Testis (tissue), 3 donors: ENCODE data around the gene BDKRB1. TPM values are rescaled to one million over a fixed set of nuclear protein-coding genes. Genes with fewer than 3 reads are reported as not detected.

Experiments used
- DNase-seq: peaks from one replicate; pipeline ENCODE4 v3.0.0-alpha.2; 2019
- H3K27ac ChIP-seq, 2 donors: fragments of 200-600 bp; sonication (generic); one replicate each; pipeline ENCODE4 v1.5.1; 2019
- H3K27me3 ChIP-seq: fragments of 200-600 bp; sonication (generic); one replicate; pipeline ENCODE4 v1.5.1; 2019
- H3K36me3 ChIP-seq: fragments of 200-600 bp; sonication (generic); one replicate; pipeline ENCODE4 v1.5.1; 2017; ENCODE audit warnings: low read depth; ENCODE audit errors: missing control alignments
- H3K4me1 ChIP-seq: fragments of 200-600 bp; sonication (generic); one replicate; pipeline ENCODE4 v1.5.1; 2019
- H3K4me3 ChIP-seq, 2 donors: fragments of 200-600 bp; sonication (generic); one replicate each; pipeline ENCODE4 v1.5.1; 2017 to 2019
- H3K9me3 ChIP-seq: fragments of 200-600 bp; sonication (generic); one replicate; pipeline ENCODE4 v1.5.1; 2017
- POLR2A ChIP-seq: fragments of 450-650 bp; IDR thresholded peaks from one replicate; pipeline ENCODE4 v1.6.1; 2017; ENCODE audit warnings: antibody characterized with exemption, mild to moderate bottlenecking, moderate library complexity
- WGBS, 2 donors: methylation state at CpG; one replicate each; pipeline ENCODE4 v1.1.5; 2018; 5-methylcytosine and 5-hydroxymethylcytosine counted together
- intact Hi-C: fragments of 100-400 bp; cut with DNase I; formaldehyde crosslinking; loops from one replicate; pipeline ENCODE4 v1.15.1; 2023; ENCODE audit warnings: low total_unique reads
- polyA plus RNA-seq: library from polyadenylated mRNA; stranded (reverse); fragments of 350-450 nt; fragmentation: Illumina TruSeq; extraction: RNeasy Lipid Tissue Mini Kit (QIAGEN cat#74804); gene quantifications from one replicate; pipeline ENCODE4 v1.2.3, GENCODE V29; 2014; ENCODE audit warnings: low read depth, low replicate concordance; ENCODE audit not compliant: insufficient read depth
- total RNA-seq, 2 donors: library from RNA; depleted of rRNA; stranded (reverse); fragments of >200 nt; gene quantifications; one replicate each; pipeline ENCODE4 v1.2.3, GENCODE V29; 2016
- TF ChIP-seq, protein P1 (sequence below), 3 experiments: fragments of 450-650 bp in 2 of 3; fragments of 200-600 bp in 1 of 3; sonication (generic) in 1 of 3; IDR thresholded peaks; one replicate each; pipeline ENCODE4 v1.5.1; 2016 to 2019; ENCODE audit warnings: antibody characterized with exemption in 3 of 3, mild to moderate bottlenecking in 2 of 3, moderate library complexity in 1 of 3

BDKRB1 gene
- total and polyA plus RNA-seq, 3 donors from 2014 or later = 3.3 to 4.9 (median 3.4) TPM

DNA sequence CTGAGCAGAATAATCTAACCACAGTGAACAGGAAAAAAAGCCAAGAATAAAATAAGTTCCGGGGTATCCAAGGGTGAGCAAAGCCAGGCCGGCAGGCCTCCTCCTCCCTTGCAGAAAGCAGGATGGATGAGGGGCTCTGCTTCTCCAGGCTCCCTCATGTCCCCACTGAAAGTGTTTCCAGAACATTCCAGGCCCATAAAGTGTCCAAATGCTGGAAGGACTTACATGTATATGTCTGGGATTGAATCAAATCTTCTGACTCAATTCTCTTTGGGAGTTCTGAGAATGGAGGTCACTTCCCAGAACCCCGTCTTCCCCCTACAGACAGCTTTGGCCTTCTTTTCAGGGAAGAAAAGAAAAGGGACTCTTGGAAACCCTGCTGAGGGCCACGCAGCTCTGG lies 25.0 kb upstream of the BDKRB1 start:
- Histone ChIP-seq H3K36me3 (no peaks in the 10 kb centered on the region), H3K27ac (no peak overlapping the region), H3K27me3 (no peaks in the 10 kb centered on the region), H3K9me3 (no peaks in the 10 kb centered on the region), H3K4me1 (no peaks in the 10 kb centered on the region), H3K4me3 (no peak overlapping the region)
- DNase-seq = no peak
- WGBS, 2 donors = 69 to 70% methylated on average over 4 of the region's 4 CpGs
- TF ChIP-seq, protein P1, sequence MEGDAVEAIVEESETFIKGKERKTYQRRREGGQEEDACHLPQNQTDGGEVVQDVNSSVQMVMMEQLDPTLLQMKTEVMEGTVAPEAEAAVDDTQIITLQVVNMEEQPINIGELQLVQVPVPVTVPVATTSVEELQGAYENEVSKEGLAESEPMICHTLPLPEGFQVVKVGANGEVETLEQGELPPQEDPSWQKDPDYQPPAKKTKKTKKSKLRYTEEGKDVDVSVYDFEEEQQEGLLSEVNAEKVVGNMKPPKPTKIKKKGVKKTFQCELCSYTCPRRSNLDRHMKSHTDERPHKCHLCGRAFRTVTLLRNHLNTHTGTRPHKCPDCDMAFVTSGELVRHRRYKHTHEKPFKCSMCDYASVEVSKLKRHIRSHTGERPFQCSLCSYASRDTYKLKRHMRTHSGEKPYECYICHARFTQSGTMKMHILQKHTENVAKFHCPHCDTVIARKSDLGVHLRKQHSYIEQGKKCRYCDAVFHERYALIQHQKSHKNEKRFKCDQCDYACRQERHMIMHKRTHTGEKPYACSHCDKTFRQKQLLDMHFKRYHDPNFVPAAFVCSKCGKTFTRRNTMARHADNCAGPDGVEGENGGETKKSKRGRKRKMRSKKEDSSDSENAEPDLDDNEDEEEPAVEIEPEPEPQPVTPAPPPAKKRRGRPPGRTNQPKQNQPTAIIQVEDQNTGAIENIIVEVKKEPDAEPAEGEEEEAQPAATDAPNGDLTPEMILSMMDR (IDR thresholded peaks at IDR 0.05) = no peak
- no peak for TF ChIP-seq POLR2A
- intact Hi-C loops = no loop called here

DNA sequence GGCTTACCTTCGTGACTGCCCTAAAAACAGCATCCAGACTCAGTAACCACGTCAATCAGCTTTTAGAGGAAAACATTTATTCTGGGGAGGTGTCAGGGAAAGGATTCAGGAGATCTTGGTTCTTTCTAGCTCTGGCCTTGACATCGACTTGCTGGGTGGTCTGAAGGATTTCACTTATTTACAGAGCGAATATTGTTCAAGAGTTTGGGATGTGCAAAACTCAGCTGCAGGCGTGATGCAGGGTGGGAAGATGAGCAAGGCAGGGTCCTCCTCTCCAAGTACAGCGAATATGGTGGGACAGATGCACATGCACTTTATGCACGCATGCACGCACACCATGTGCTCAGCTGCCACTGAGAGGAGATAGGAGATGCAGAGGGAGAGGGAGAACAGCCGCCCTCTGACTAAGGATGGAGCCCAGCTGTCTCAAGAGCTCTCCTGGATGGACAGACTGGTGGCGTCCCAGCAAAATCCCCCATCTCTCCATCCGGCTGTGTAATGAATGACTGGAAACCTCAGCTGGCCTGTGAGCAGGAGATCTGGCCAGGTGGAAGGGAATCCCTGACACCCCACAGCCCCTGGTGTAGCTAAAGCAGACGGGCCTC lies 24.4 kb upstream of the BDKRB1 start:
- no peak overlapping the region for H3K27ac ChIP-seq
- 61 to 70% methylated on average over 8 to 12 of the region's 12 CpGs for whole genome bisulfite sequencing, 2 donors
- no peaks in the 10 kb centered on the region for H3K9me3 ChIP-seq
- no peaks in the 10 kb centered on the region for H3K36me3 ChIP-seq
- DNase-seq = no peak
- intact Hi-C loops = no loop called here
- TF ChIP-seq, protein P1 (IDR thresholded peaks at IDR 0.05) = no peak
- TF ChIP-seq POLR2A = no peak
- H3K4me1 ChIP-seq = no peaks in the 10 kb centered on the region
- H3K27me3 ChIP-seq = no peaks in the 10 kb centered on the region
- no peak overlapping the region for H3K4me3 ChIP-seq

DNA sequence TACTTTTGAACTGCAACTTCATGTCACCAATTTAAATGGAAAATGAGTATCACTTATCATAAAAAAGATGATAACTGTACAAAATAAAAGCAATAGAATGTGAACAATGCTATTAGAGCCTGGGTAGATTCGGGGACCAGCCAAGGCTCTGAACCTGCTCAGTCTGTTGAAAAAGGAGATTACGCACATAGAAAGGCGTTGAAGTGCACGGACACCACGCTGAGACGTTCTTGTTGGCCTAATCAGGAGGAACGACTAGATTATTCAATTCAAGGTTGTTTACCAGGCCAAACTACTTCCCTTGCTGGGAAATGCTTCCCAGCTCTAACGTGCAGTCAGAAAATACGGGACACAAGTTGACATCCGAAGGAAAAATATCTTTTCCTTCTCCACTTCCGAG lies 23.5 kb upstream of the BDKRB1 start:
- H3K4me1 ChIP-seq = no peaks in the 10 kb centered on the region
- no peaks in the 10 kb centered on the region for H3K36me3 ChIP-seq
- WGBS, 2 donors = 70 to 80% methylated on average over 11 of the region's 11 CpGs
- no peak overlapping the region for H3K4me3 ChIP-seq
- intact Hi-C loops = no loop called here
- no peak for DNase-seq
- TF ChIP-seq POLR2A = no peak
- TF ChIP-seq, protein P1 (IDR thresholded peaks at IDR 0.05) = no peak
- no peak overlapping the region for H3K27ac ChIP-seq
- H3K27me3 ChIP-seq = no peaks in the 10 kb centered on the region
- no peaks in the 10 kb centered on the region for H3K9me3 ChIP-seq

DNA sequence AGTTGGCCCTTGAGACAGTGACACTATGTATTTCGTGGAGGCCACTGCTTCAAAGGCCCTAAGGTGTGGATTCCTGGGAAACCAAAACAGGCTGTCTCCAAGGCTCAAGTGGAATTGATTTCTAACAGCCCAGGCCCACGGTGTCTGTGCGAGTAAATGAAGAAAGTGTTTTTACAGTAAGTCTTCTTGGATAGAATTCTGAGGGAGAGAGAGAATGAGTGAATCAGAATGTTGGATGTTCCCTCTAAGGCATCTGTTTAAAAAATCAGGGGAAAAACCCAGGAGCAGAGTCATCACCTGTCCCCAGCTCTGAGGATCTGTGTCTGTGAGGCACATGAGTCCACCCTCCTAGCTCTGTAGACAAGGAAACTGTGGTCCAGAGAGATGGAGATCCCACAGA lies 22.3 kb upstream of the BDKRB1 start:
- Histone ChIP-seq H3K4me3 (no peak overlapping the region), H3K36me3 (no peaks in the 10 kb centered on the region), H3K4me1 (no peaks in the 10 kb centered on the region), H3K9me3 (no peaks in the 10 kb centered on the region), H3K27me3 (no peaks in the 10 kb centered on the region), H3K27ac (no peak overlapping the region)
- intact Hi-C loops = no loop called here
- DNase-seq = no peak
- 59 to 70% methylated on average over 3 of the region's 3 CpGs for WGBS, 2 donors
- TF ChIP-seq, protein P1 (IDR thresholded peaks at IDR 0.05) = no peak
- no peak for TF ChIP-seq POLR2A

DNA sequence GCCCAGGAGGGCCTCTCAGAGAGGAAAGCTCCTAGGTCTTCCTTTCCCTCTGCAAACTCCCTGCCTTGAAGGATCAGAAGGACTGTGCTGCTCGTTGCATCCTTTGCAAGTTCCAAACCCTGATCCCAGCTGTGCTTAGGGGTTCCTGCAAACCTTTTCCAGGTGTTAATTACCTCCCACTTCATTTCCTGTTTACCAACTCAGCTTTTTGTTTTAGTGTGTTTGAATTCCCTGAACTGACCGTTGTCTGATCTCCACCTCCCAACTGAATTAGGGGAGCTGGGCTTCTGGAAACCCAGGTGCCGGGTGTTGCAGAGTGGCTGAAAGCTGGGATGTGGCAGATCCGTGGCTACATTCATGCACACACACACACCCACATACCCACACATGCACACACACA lies 20.6 kb upstream of the BDKRB1 start:
- intact Hi-C loops = no loop called here
- H3K4me1 ChIP-seq = no peaks in the 10 kb centered on the region
- H3K27me3 ChIP-seq = no peaks in the 10 kb centered on the region
- no peak overlapping the region for H3K27ac ChIP-seq
- no peaks in the 10 kb centered on the region for H3K9me3 ChIP-seq
- DNase-seq = no peak
- TF ChIP-seq, protein P1 (IDR thresholded peaks at IDR 0.05) = no peak
- TF ChIP-seq POLR2A = no peak
- no peak overlapping the region for H3K4me3 ChIP-seq
- no peaks in the 10 kb centered on the region for H3K36me3 ChIP-seq
- WGBS, 2 donors = 77 to 82% methylated on average over 4 of the region's 4 CpGs
